HG03457 (cell line): ENCODE measurements around the gene SLC4A11.

Experiments used
- ATAC-seq: cut with Tn5 transposase; IDR thresholded peaks from one replicate; pipeline ENCODE4 v1.9.1; 2021; ENCODE audit warnings: moderate number of reproducible peaks; ENCODE audit not compliant: unreplicated experiment

Gene SLC4A11

DNA sequence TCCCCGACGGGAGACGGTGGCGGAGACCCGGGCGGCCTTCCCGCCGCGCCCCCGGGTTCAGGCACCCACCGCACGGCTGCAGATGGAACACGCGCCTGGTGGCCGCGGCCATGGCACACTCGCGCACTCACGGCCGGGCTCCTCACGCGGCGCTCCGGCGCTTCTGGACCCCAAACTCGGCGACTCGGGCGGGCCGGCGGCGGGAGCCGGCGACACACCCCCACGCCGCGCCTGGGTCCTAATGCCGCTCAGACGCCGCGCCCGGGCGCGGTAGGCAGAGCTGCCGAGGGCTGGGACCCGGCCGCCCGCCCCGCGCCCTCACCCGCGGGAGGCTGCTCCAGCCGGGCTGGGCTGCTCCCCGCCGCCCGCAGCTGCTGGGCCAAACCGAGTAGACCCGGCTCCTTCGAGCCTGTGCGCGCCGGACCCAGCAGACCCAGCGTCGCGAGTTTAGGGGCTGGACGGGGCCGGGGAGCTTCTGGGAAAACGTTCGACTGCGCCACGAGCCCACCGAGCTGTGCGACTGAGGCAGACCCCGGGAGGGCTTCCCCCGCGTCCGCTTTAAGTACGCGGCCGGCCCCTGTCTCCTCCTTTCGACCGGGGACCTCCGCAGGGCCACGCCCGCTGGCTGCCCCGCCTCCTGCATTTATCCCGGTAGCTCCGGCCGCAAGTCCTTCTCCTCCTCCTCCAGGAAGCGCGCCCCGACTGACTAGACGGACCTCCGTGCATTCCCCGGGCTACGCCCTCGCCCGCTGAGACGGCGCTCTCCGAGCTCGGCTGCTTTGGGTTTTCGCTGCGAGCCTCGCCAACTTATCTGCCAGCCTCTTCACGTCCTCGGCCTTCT lies at the start of gene SLC4A11:
TSS of gene SLC4A11 (minus strand) at position 165 of the 841 bp plus-strand sequence. CDS start at position 112, 53 bp downstream.
- ATAC-seq, result no peak

DNA sequence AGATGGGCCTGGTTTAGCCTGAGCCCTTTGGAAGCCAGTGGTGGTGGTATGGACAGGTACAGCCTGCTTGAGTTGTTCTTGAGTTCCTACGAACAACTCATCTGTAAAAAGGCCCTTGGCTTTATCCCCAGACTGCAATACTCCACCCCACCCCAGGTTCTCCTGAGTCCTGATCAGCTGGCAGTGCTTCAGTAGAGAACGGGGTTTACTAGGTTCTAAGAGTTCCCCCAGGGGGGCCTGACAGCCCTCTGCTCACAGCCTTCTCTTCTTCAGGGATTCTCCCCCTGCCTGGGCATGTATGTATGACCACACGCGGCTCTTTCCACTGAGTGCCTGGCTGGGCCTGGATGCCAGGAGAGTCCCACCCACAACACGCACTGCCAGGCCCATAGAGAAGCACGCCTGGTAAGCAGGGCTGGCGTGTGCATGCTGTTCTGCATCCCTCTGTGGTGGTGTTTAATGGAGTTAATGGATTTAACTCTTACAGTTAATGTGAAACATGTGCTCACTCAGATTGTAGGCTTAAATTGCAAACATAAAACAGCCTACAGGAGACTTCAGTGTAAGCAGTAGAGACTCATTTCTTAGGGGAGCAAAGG lies 44.3 kb upstream of the SLC4A11 start:
- no peak for ATAC-seq

DNA sequence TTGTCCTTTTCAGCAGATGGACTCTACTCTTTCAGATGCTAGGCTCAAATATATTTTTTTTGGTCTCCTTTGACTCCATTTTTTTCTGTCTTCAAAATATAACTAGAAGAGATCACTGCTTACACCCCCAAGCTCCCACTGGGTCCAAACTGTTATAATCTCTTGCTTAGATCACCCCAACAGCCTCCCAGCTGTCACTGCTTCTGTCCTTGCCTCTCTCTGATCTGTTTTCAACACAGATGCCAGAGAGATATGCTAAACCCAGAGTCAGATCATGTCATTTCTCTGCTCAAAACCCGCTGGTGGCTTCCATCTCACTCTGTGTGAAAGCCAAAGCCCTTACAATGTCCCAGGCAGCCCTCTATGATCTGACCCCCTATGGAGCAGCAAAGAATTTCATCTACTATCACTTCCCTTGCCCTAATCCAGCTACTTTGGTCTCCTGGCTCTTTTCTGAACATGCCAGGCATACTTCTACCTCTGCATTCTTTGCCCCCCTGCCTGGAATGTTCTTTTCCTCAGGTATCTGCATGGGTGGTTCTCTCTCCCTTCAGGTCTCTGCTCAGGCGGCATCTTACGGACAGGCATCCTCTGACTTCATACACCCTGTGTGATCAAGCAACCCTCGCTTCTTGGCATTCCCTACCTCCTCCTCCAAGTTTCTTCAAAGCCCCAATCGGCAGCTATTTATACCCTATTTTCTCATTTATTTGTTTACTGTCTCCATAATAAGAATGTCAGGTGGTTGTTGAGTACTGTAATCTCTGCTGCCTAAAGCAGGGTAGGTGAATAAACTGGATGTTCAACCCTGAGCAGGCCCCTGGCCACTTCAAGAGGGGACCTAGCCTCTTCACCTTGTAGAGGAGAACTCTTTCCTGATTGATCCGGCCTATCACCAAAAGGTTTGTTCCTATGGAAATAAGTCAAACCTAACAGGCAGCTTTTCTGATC lies 43.6 kb upstream of the SLC4A11 start:
- no peak for ATAC-seq

DNA sequence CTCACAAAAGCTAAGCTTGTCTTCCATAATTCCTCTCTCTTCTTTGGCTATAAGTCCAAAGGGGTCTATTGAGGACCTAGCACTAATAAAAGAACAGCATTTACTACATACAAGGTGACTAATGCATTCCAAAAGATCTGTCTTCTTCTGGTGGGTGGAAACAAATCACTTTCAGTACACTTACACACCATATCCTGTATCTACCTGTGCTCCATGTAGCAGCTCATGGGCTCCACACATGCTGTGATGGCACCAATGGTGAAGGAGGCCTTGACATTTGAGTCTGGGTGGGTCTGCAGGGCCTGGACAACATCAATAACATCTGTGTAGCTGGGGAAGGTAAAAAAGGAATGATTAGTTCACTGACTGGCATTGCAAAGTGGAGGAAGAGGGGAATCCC lies 42.4 kb upstream of the SLC4A11 start:
- no peak for ATAC-seq

DNA sequence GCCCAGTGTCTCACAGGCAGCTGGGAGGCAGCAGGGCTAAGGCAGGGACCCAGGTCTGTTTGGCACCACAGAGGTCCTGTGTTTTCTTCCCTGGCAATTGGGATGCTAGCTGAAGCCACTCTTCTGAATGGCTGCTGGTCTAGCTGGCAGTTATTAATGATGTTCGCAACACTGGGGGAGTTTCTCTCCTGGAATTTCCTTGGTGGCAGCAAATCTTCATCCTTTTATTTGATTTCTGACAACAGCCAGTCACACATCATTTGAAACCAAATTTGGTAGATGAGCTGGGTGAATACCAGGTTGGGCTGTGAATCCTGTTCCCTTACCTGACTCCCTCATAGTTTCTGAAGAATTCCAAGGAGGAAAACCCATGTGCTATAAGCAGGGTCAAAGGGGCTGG lies 40.8 kb upstream of the SLC4A11 start:
- no peak for ATAC-seq

DNA sequence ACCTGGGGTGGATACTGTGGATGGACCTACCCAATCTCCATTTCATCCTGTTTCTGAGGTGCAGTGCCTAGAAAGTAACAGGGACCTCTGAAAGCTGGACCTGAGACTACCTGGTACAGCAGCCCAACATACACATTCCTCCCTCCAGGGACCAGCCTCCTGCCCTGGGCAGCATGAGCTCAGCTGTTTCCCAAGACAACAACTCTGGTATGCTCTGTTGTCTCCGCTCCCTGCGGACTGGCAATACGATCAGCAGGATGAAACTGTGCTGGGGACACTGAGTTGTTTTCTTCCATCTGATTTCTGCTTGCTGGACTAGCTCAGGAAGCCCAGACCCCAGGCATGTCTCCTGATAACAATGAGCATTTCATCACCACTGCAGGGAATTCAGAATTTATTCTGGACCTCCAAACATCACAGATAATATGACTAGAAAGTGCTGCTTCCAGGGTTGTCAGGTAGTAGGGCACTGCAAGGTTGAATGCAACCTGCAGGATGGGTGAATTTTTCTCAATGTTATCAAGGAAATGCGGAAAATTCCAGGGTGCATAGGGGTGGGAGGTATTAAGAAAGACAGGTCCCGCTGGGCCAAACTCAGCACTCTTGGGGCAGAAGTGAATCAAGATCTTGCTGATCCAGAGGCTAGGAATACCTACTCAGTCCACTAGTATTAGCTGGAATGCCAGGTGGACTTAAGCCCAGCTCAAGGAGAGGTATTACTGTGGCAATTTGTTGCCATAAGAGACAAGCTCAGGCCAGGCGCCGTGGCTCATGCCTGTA lies 38.9 kb upstream of the SLC4A11 start:
- no peak for ATAC-seq

DNA sequence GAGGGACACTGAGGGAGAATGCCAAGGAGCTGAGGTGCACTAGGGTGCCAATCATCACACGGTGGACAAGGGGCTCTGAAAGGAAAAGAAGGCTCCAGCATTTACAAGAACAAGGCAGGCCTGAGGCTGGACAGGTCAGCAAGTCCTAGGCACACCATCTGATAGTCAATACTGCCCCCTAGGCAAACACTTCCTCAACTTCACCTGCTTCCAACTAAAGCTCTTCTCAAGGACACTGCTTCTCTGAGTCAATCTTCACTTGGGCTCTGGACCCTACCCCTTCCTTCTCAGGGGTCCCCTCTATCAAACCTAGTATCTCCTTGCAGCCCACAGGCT lies 37.7 kb upstream of the SLC4A11 start:
- ATAC-seq, result no peak

DNA sequence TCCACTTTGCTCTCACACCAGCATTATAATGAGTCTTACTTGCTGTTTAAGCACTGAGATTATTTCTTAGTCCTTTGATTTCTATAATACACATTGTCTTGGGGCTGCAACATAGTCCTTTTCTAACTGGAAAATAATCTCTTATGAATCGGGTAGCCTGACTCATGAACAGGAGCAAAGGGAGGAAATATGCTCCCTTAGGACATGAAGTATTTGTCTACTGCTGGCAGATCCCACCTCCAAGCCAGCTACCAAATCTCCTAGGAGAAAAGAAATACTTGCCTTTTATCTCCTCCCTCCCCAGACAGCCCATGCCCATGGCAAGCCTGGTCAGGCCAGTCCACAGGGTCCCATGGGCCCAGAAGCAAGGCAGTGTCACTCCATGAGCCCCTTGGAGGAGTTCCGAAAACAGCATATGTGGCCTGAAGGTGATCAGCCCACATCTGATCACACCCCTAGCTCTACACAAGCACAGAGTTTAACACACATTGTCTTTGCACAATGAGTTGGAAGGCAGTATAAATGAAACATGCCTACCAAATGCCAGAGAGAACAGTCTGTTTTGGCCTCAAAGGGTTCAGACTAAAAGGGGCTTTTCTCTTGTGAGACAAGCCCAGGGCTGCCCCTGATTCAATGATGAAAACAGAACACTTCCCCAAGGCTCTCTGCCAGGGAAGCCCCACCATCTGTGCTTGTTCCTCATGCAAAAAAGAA lies 37.1 kb upstream of the SLC4A11 start:
- no peak for ATAC-seq

DNA sequence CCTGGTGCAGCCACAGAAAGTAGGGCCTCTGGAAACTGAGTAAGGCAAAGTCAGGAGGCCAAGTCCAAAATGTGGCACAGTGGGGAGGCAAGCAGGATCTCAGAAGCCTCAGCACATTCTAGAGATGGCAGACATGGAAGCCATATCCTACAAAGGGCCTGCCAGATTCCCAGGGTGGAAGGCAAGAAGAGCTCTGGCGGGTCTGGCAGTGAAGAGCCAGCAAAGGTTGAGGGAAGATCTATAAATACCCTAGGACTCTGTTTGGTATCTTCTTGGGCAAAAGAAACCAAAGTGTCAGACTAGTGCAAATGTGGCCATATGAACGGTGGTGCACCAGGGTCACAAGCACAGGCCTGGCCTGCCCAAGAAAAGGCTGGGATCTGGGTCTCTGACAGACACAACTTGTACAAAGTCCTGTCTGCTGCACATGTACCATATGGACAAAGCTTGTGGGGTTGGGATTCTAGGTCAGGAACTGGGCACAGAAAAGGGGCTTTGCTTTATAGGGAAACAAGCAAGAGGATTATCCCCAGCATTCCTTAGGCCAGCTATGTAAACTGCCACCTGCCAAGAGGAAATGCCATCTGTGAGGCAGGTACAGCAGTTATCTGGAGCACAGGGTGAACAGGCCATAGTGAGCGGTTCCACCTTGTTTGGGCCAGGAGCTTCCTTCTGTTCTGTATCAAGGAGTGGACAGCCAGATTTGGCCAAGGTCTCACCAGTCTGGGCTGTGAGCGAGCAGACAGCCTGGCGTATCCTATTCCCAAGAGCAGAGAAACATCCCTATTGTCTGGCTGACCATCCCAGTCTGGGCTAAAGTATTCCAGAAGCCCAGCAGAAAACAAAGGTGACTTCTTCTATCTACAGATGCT lies 36.3 kb upstream of the SLC4A11 start:
- no peak for ATAC-seq

DNA sequence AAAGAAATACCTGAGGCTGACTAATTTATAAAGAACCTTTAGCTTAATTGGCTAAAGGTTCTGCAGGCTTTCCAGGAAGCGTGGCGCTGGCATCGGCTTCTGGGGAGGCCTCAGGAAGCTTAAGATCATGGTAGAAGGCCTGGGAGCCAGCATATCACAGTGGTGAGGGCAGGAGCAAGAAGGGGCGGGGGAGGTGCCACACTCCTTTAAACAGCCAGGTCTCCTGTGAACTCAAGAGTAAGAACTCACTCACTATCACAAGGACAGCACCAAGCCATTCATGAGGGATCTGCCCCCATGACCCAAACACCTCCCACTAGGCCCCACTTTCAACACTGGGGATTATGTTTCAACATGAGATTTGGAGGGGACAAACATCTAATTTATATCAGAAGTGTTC lies 34.4 kb upstream of the SLC4A11 start:
- no peak for ATAC-seq

DNA sequence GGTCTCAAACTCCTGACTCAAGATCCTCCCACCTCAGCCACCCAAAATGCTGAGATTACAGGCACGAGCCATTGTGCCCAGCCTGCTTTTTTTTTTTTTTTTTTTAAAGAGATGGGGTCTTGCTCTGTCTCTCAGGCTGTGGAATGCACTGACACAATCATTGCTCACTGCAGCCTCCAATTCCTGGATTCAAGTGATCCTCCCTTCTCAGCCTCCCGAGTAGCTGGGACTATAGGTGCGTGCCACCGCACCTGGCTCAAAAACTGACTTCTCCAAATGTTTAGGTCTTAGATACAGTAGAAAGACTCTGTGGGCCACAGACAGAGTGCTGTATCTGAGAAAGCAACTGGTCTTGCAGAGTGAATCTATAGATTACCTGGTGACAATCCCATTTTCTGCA lies 31.1 kb upstream of the SLC4A11 start:
- no peak for ATAC-seq

DNA sequence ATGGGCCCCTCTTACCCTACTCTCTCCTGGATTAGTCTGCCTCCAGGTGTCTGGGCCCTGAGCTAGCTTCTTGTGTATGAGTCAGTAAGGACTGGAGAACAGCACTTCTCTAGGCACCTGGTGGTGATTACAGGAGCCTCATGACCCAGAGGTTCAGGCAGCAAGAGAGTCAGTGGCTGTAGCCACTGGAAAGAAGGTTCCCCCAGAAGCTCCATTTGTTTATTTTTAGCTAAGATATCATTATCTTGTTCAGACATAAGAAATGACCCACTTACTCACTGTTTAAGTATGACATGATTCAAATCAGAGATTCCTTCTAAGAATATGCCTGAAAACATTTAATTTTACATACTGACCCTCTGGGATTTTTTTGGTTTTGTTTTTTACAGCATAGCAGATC lies 23.6 kb upstream of the SLC4A11 start:
- no peak for ATAC-seq

DNA sequence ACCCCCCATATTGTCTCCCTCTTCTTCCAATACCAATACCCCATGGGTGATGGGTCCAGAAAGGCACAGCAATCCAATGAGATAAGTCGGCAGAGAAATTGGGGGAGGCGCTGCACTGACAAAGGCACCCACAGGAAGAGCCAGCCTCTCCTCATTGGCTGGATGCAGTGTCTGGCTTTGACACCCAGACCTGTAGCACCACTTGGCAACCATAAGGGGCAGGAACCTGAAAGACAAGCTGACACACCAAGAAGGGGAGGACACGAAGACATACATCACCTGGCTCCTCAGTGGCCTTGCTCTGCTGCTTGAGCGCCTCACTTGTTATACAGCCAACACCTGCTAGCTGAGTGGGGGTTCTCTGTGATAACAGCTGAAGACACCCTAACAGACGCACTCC lies 19.4 kb upstream of the SLC4A11 start:
- ATAC-seq, result no peak

DNA sequence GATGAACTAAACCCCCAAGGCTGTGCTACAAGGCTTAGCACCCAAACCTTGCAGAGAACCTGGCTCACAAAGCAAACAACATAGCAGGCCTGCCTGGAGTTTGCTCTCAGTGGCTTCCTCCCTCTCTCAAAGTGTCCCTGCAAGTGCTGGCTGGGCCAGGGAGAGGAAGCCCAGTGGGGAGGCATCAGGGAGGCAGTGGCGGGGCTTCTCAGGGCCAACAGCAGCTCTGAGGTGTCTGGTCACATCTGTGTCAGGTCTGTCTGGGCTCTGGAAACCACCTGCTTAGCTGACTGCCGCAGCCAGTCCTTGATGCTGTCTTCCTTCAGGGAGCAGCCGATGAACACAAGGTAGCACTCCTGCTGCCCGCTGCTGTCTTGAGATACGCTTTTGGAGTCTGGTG lies 16.7 kb upstream of the SLC4A11 start:
- no peak for ATAC-seq

DNA sequence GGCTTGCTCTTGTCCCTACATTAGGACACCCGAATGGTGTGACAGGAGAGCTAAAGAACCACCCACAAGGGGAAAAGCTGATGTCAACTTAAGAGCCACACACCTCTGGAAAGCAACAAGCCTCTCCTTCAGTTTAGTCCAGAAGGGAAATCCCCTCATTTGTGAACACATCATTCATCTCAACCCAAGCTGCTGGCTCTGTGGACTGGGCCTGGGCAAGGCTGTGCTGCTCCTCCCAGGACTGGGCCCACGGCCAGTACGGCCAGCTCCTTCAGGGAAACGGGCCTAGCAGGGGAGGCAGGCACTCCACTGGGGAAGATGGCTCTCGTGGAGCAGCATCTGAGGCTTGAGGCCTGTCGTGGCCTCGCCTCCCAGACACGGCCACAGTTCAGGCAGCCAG lies 12.8 kb upstream of the SLC4A11 start:
- ATAC-seq, result no peak

DNA sequence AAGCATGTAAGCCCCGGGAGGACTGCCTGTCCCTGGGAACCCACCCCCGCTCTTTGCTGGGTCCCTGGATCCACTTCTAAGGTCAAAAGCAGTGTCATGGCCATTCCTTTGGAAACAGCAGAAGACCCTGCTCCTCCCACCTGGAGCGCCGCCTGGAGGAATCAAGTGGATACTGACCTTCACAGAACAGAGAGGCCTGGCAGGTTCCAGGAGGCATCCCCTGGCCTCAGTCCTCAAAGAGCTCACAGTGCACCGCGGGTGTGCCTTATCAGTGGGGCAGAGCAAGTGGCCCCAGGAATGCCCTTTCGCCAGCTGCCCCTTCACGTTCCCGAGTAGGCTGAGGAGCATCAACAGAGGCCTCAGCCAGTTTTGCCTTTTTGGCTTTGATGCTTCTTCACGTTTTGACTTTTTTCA lies 11.1 kb upstream of the SLC4A11 start:
- no peak for ATAC-seq

DNA sequence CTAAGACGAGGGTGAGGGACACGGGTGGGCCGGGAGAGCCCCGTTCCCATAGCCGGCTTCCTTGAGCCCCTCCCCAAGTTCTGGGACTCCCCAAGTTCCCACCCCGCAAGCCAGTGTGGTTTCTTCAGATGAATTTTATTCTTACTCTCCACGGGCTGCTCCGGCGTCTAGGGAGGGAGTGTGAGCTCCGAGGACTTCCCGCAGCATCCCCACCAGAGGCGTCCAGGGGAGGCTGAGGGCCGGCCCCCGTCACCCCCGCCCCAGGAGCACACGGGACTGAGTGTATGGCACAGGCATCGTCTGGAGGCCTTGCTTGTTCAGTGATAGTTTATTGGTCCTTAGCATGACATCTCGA lies 10.0 kb upstream of the SLC4A11 start:
- ATAC-seq, result no peak

DNA sequence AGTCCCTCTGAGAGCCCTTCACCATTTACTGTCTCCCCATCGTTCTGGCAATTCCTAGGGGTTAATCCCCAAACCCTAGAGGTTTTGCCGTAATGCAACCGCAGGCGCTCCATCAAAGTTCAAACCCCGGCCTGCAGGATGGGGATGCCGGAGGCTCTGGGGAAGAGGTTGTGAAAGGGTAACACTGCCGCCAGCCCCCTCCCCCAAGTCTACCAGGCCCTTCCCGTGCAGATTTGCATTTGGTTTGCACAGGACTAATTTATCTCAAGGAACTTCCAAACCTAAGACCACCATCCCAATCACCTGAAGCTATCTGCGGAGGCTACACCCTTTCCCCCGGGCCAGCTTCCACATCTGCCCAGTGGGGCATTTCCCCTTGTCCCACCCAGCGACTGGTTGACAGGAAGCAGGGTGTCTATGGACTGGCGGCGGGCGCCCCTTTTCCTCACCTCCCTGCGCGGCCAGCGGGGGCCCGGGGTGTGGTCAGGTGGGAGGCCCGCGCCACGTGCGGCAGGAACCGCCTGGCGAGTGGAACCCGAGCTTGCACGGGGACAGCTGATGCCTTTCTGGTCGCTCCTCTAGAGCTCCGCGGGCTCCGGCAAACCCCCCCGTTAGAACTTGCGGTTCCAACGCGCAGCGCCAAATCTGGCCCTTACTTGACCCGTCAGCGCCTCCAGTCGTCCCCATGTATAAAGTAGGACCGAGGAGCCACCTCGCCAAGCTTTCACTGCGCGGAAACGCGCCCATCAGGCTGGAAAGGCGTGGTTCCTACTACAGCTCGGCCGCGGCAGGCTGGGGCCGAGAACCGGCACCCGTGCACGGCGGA lies 9.4 kb upstream of the SLC4A11 start:
- no peak for ATAC-seq

DNA sequence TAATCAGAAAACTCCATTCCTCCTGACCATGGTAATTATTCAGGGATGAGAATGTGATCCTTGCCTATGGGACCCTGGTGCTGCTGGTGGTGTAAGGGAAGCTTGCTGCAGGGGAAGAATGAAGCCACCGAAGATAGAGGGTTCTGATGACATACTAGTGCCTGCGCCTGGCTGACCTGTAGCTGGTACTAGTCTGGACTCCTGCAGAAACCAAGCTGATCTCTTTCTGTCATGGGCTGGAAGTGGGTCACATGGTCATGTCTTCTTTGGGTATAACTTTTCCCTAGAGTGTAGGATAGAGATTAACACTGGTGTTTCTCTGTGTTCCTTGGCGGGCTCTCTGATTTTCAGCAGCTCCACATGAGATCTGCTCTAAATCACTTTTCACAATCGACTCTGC lies 8.6 kb upstream of the SLC4A11 start:
- no peak for ATAC-seq
